GM21619 (cell line): ENCODE data around the gene TRH.

Experiments used
- ATAC-seq: cut with Tn5 transposase; IDR thresholded peaks from one replicate; pipeline ENCODE4 v1.9.1; 2021; ENCODE audit not compliant: unreplicated experiment

The TRH gene

GRCh38 chr3:129974564-129974832 lies at the start of gene TRH:
TRH (plus strand) TSS chr3:129974720; CDS start chr3:129975817, 1,097 bp downstream.
- no peak for ATAC-seq

GRCh38 chr3:129927072-129927471 lies 47.4 kb upstream of the TRH start:
- ATAC-seq, result no peak

DNA sequence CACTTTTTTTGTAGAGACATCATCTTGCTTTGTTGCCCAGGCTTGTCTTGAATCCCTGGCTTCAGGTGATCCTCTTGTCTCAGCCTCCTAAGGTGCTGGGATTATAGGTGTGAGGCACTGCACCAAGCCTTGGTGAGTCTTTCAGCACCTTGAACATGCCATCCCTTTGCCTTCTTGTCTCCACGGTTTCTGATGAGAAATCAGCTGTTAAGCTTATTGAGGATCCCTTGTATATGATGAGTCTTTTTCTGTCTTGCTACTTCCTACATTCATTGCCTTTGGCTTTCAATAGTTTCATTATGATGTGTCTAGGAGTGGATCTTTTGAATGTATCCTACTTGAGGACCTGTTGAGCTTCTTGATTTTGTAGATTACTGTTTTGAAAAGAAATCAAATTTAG lies 45.1 kb upstream of the TRH start:
- ATAC-seq, result no peak

GRCh38 chr3:129933471-129933870 lies 41.0 kb upstream of the TRH start:
- ATAC-seq, result no peak

DNA sequence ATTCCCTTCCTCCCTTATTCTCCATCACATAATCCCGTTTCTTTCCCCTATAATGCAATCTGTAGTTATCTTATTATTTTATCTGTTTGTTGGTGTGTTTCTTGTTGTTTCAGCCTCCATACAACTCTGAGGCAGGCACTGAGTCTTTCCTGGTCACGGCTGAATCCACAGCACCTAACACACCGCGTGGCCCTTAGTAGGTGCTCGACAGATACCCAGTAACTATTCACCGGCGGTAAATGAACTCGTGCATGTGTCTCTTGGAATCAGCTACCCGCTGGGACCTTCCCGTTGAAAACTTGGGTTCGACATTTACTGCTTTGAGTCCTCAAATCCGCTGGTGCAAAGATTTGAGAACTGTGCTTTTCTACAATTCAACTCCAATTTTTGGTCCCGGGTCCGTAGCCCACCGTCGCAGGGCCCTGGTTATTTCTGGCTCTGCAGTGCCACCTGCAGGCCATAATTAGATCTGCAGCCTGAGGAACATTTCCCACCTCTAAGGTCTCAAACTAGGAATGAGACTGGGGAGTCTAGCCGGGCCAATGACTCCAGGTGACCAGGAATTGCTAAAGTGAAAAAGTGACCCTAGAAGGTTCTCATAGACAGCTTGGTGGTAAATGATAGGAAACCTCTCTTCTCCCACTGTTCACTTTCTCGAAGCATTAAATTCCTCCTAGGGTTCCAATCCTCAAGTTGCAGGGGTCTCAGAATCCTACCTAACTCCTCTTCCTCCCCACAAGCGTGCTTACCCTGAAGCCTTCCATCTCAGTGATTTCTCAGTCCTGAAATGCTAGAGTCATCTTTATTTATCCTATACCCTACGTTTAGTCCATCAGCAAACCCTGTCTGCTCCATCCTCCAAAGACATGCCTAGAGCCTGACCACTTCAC lies 40.0 kb upstream of the TRH start:
- no peak for ATAC-seq

DNA sequence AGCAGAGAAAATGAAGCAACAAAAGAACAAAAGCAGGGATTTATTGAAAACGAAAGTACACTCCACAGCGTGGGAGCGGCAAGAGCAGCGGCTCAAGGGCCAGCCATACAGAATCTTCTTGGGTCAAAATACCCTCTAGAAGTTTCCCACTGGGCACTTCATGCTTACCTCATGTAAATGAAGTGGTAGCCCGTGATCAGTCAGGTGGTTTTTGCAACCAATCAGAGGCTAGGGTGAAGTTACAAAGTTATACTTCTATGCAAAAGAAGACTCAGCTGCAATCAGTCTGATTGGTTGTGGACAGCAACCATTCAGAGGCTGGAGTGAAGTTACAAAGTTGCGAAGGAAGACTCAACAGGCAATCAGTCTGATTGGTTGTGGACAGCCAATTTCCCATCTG lies 37.8 kb upstream of the TRH start:
- no peak for ATAC-seq

DNA sequence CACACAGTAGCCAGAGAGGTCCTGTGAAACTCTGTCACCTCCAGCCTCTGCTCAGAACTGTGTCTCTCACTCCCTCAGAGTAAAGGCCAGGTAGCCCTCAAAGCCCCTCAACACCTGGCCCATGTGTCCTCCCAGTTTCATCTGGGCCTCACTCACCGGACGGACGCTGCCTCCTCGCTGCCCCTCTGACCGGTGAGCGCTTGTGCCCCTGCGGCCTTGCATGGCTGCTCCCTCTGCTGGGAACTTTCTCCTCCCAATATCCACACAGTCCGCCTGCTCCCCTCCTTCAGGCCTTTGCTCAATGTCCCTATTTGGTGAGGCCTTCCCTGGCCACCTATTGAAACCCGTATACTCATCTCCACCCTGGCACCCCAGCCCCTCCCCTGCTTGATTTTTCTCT lies 36.8 kb upstream of the TRH start:
- ATAC-seq, result no peak

GRCh38 chr3:129938140-129938930 lies 36.2 kb upstream of the TRH start:
- no peak for ATAC-seq

- ATAC-seq, result no peak
Measured at GRCh38 chr3:129940086-129940485, 34.4 kb upstream of the TRH start.

DNA sequence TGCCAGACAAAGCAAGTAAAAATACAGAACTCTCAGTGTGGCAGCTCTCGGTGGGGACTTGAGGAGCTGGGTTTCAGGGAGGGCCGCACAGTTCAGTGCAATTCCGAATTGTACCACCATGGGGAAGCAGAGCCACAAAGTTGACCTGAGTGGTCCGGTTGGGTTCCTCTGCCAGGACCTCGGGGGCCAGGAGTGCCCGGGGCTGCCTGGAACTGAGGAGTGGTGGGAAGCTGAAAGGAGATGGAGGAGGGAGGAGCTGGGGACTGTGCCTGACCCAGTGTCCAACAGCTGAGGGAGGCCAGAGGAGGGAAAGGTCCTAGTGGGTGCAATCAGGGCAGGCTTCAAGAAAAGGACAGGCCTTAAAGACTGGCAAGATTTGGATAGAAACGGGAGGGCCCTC lies 32.2 kb upstream of the TRH start:
- no peak for ATAC-seq

DNA sequence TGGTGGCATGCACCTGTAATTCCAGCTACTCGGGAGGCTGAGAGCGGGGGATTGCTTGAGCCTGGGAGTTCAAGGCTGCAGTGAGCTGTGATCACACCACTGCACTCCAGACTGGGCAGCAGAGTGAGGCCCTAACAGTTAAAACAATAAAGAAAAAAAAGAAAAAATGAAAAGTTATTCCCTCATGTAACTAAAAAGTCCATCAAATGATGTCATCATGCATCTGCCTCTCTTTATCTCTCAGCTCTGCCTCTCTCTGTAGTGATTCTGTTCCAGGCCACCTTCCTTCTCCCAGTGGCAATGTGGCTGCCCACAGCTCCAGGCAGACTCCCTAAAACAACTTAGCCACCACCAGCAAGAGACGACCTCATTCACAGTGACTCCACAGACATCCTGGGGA lies 31.5 kb upstream of the TRH start:
- ATAC-seq, result no peak

GRCh38 chr3:129944709-129945108 lies 29.8 kb upstream of the TRH start:
- ATAC-seq, result no peak

GRCh38 chr3:129947538-129948240 lies 26.8 kb upstream of the TRH start:
- ATAC-seq, result no peak

DNA sequence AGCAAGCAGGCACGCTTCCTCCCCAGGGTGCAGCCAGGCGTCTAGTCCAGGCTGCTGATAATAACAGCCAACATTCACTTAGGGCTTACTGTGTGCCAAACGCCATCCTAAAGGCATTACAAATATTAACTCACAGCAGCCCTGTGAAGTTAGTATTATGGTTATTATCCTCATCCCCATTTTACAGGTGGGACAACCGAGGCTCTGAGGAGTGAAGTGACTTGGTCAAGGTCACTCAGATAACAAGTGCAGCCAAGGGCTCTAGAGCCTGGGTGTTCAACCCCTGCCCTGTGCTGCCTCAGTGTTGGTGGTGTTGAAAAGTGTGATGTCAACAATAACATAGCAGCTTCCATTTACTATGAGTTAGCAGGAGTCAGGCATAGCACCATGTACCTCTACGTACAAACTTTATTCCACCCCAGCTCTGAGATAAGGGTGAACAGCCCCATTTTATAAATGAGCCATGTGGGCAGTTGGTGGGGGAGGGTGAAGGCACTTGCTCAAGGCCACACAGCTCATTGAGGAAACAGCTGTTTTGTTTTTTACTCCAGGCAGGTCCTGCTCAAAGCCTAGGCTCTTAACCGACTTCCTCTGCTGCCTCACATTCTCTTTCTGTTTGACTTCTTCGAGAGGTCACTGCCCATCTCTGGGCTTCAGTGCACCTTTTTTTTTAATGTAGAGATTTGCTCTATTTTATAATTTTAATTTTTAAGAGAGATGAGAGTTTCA lies 24.0 kb upstream of the TRH start:
- no peak for ATAC-seq

DNA sequence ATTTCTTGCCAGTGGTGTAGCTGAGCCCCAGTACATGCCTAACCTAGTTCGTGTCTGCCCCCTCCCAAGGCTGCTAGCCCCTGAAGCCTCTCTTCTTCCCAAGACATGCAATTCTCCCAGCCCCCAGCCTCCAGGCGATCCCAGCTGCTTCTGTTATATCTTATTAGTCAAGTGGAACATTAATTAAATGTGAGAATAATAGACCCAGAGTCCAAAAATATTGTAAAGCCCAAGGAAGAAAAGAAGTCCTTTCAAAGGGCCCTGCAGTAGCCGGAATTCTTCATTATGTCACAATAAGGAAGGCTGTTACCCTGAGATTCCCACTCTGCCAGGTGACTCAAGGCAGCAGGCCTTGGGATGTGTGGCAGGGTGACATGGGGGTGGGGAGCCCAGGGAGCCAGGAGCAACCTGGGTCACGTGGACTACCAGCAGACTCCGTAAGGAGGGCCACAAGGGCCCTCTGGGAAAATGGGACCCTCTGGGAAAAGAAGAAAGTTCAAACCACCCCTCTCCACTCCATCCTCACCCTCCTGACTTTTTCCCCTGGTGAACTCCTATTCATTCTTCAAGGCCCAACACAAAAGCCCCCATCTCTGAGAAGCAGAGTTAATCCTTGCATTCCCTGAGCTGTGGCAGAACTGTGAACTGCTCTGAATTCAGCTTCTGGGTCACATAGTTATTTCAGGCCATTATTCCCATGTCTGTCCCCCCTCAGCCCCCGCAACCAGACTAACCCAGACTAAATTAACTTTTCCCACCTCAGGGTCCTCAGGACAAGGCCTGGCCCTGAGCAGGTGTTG lies 21.8 kb upstream of the TRH start:
- ATAC-seq, result no peak

GRCh38 chr3:129953621-129954020 lies 20.9 kb upstream of the TRH start:
- no peak for ATAC-seq

GRCh38 chr3:129954514-129954913 lies 20.0 kb upstream of the TRH start:
- ATAC-seq, result no peak

DNA sequence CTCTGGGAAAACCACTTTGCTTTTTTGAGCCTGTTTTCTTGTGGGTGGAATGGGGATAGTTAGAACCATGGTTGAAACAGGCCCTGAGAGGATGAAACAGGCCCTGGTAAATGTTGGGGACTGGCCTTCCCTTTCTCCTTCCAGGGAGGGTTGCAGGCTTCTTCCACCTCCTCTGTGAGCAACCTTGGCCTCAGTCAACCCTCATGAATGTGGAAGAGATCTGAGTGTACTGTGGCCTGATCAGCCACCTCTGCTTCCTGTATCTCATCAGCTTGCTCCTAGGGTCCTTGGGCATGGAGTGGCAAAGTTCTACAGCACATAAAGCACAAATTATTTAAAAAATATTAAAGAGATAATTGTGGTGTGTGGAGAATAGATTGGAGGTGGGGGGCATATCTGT lies 17.6 kb upstream of the TRH start:
- ATAC-seq, result no peak

DNA sequence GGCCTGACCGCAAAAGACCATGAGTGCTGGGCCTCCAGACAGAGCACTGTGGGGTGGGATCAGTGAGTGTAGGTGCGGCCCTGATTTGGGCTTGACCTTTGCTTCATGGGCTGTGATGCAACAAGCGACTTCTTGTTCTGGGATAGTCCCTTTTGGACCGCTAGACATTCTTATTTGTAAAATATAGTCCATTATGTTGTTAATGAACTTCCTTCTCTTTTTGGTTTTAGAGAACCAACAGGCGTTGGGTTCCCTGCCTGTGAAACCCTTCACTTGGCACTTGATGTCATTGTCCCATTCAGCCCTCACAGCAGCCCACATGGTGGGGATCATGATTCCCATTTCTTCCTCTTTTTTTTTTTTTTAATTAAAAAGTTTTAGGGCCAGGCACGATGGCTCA lies 15.8 kb upstream of the TRH start:
- ATAC-seq, result no peak

DNA sequence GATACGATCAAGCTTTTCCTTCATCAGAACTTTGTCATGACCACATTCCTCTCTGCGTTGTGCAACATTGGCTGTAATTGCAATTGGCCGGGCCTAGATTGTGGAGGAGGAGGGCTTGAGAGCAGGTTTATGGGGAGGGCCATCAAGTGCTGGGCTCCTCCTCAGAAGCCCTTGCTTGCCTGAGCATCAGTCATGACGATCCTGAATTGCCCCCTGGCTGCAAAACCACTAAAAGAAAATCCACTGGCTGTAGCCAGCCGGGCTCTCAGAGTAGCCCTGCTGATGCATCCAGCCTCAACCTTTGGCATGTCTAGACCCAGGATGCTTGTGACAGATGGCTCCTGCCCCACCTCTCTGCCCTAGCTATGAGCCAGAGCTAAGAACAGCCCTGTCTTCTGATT lies 13.4 kb upstream of the TRH start:
- ATAC-seq, result no peak
